Liver (tissue), 9 donors: Measurements from ENCODE around the gene PASD1. TPM values are rescaled to one million over a fixed set of nuclear protein-coding genes. Genes with fewer than 3 reads are reported as not detected.

Experiments
- DNase-seq: peaks from one replicate; pipeline ENCODE4 v3.0.0-alpha.2; 2017; ENCODE audit warnings: low spot score
- H3K27ac ChIP-seq, 2 donors: one replicate each; pipeline ENCODE4 v1.7.0; 2013; ENCODE audit warnings: inconsistent platforms in 2 of 2, low read length in 2 of 2, control low read depth in 1 of 2, low read depth in 1 of 2, mild to moderate bottlenecking in 1 of 2
- H3K27me3 ChIP-seq, 4 donors: one replicate each; pipeline versions ENCODE4 v1.6.1 to v1.7.0; 2013; ENCODE audit warnings: low read length in 3 of 4, inconsistent platforms in 1 of 4, mild to moderate bottlenecking in 1 of 4, moderate library complexity in 1 of 4; ENCODE audit not compliant: control insufficient read depth in 4 of 4, insufficient read depth in 4 of 4
- H3K36me3 ChIP-seq, 4 donors: one replicate each; pipeline versions ENCODE4 v1.6.1 to v1.7.0; 2013; ENCODE audit warnings: low read length in 3 of 4, mild to moderate bottlenecking in 3 of 4, low read depth in 1 of 4, moderate library complexity in 1 of 4; ENCODE audit not compliant: control insufficient read depth in 4 of 4, insufficient read depth in 3 of 4
- H3K4me1 ChIP-seq, 4 donors: one replicate each; pipeline versions ENCODE4 v1.6.1 to v1.7.0; 2013; ENCODE audit warnings: low read length in 3 of 4, mild to moderate bottlenecking in 3 of 4, moderate library complexity in 1 of 4; ENCODE audit not compliant: control insufficient read depth in 4 of 4, insufficient read depth in 4 of 4
- H3K4me3 ChIP-seq, 3 donors: one replicate each; pipeline versions ENCODE4 v1.6.1 to v1.7.0; 2013; ENCODE audit warnings: low read length in 3 of 3, control low read depth in 1 of 3, low read depth in 1 of 3, mild to moderate bottlenecking in 1 of 3
- H3K9ac ChIP-seq, 2 donors: one replicate each; pipeline ENCODE4 v1.7.0; 2013; ENCODE audit warnings: low read length in 2 of 2, mild to moderate bottlenecking in 2 of 2, moderate library complexity in 2 of 2, control low read depth in 1 of 2, low read depth in 1 of 2
- H3K9me3 ChIP-seq, 4 donors: one replicate each; pipeline versions ENCODE4 v1.6.1 to v1.7.0; 2013; ENCODE audit warnings: low read length in 3 of 4; ENCODE audit not compliant: control insufficient read depth in 4 of 4
- ATF3 ChIP-seq: IDR thresholded peaks from 2 replicates; pipeline ENCODE4 v1.6.1; 2016; ENCODE audit warnings: antibody characterized with exemption
- CTCF ChIP-seq: fragments of 150-350 bp; IDR thresholded peaks from 2 replicates; pipeline ENCODE4 v1.5.1; 2017; ENCODE audit warnings: improper control_type of control experiment, low read depth, low read length; ENCODE audit not compliant: missing input control
- EGR1 ChIP-seq, 2 donors: IDR thresholded peaks; 2 replicates each; pipeline ENCODE4 v1.6.1; 2016 to 2018; ENCODE audit warnings: antibody characterized with exemption in 2 of 2, low read depth in 2 of 2
- FOXA1 ChIP-seq: IDR thresholded peaks from 2 replicates; pipeline ENCODE4 v1.6.1; 2016; ENCODE audit warnings: antibody characterized with exemption
- FOXA2 ChIP-seq: IDR thresholded peaks from 2 replicates; pipeline ENCODE4 v1.6.1; 2016; ENCODE audit warnings: antibody characterized with exemption
- GABPA ChIP-seq, 2 donors: IDR thresholded peaks in 1 of 2; conservative IDR thresholded peaks in 1 of 2; 2 replicates each; pipeline ENCODE4 v1.6.1; 2016; ENCODE audit warnings: antibody characterized with exemption in 2 of 2, mild to moderate bottlenecking in 1 of 2, moderate library complexity in 1 of 2
- HNF4A ChIP-seq, 2 donors: conservative IDR thresholded peaks; 2 replicates each; pipeline ENCODE4 v1.6.1; 2016; ENCODE audit warnings: antibody characterized with exemption in 2 of 2, mild to moderate bottlenecking in 2 of 2
- HNF4G ChIP-seq: IDR thresholded peaks from 2 replicates; pipeline ENCODE4 v1.6.1; 2016; ENCODE audit warnings: antibody characterized with exemption
- JUND ChIP-seq, 2 donors: IDR thresholded peaks; 2 replicates each; pipeline ENCODE4 v1.6.1; 2016; ENCODE audit warnings: antibody characterized with exemption in 2 of 2
- NR2F2 ChIP-seq: IDR thresholded peaks from 2 replicates; pipeline ENCODE4 v1.6.1; 2016; ENCODE audit warnings: antibody characterized with exemption
- RAD21 ChIP-seq, 2 donors: IDR thresholded peaks; 2 replicates each; pipeline ENCODE4 v1.6.1; 2016; ENCODE audit warnings: antibody characterized with exemption in 2 of 2, mild to moderate bottlenecking in 2 of 2
- REST ChIP-seq: IDR thresholded peaks from 2 replicates; pipeline ENCODE4 v1.6.1; 2016; ENCODE audit warnings: antibody characterized with exemption, mild to moderate bottlenecking
- RXRA ChIP-seq, 2 donors: IDR thresholded peaks; 2 replicates each; pipeline ENCODE4 v1.6.1; 2017 to 2018; ENCODE audit warnings: antibody characterized with exemption in 2 of 2, mild to moderate bottlenecking in 1 of 2
- TAF1 ChIP-seq: conservative IDR thresholded peaks from 2 replicates; pipeline ENCODE4 v1.6.1; 2016; ENCODE audit warnings: antibody characterized with exemption, mild to moderate bottlenecking
- YY1 ChIP-seq: IDR thresholded peaks from 2 replicates; pipeline ENCODE4 v1.6.1; 2016; ENCODE audit warnings: antibody characterized with exemption, mild to moderate bottlenecking
- ZBTB33 ChIP-seq: IDR thresholded peaks from 2 replicates; pipeline ENCODE4 v1.6.1; 2016; ENCODE audit warnings: antibody characterized with exemption
- WGBS: extraction: QIAGEN DNeasy Blood & Tissue Kit; methylation state at CpG from one replicate; pipeline ENCODE4 v1.1.7; 2013; 5-methylcytosine and 5-hydroxymethylcytosine counted together
- polyA plus RNA-seq, 2 donors: library from polyadenylated mRNA; stranded (reverse) in 1 of 2; unstranded in 1 of 2; fragments of 200-250 nt in 1 of 2; fragments of >200 nt in 1 of 2; fragmentation: Nextera tagmentation in 1 of 2; extraction: Ambion mirVana in 1 of 2; gene quantifications; one replicate each; pipeline versions ENCODE4 v1.2.1 to v1.2.3, GENCODE V29; 2013 to 2015
- total RNA-seq, 2 donors: library from RNA; depleted of rRNA; stranded (reverse); fragments of >200 nt; gene quantifications; one replicate each; pipeline ENCODE4 v1.2.3, GENCODE V29; 2014
- donor health status: healthy.
- donor health status: healthy.
- donor health status: healthy.
- donor health status: healthy.
- donor health status: healthy.

PASD1 gene
- total and polyA plus RNA-seq, 4 donors = not detected

- no peak overlapping the region for H3K9ac ChIP-seq
- no peak for DNase-seq
- H3K4me1 ChIP-seq = no peaks in the 10 kb centered on the region
- TF ChIP-seq HNF4A (conservative IDR thresholded peaks at IDR 0.05) (no peak), JUND (IDR thresholded peaks at IDR 0.05) (no peak), HNF4G (no peak), FOXA2 (no peak), RXRA (IDR thresholded peaks at IDR 0.05) (no peak), FOXA1 (no peak), ZBTB33 (no peak), ATF3 (no peak), EGR1 (IDR thresholded peaks at IDR 0.05; ENCODE audit: low read depth in 2 of 2) (no peak), YY1 (no peak), REST (no peak), CTCF (no peak)
- no peaks in the 10 kb centered on the region for H3K9me3 ChIP-seq
- H3K4me3 ChIP-seq = no peak overlapping the region
- H3K36me3 ChIP-seq = no peaks in the 10 kb centered on the region
- H3K27ac ChIP-seq = no peak overlapping the region
- H3K27me3 ChIP-seq = no peaks in the 10 kb centered on the region
Measured at GRCh38 chrX:151536571-151536970, 26.9 kb upstream of the PASD1 start.

- DNase-seq = no peak
- no peak overlapping the region for H3K27ac ChIP-seq
- H3K36me3 ChIP-seq = no peaks in the 10 kb centered on the region
- H3K9ac ChIP-seq = no peak overlapping the region
- 69% methylated on average over 1 of the region's 1 CpG for WGBS
- H3K4me3 ChIP-seq = no peak overlapping the region
- no peaks in the 10 kb centered on the region for H3K4me1 ChIP-seq
- no peaks in the 10 kb centered on the region for H3K9me3 ChIP-seq
- no peaks in the 10 kb centered on the region for H3K27me3 ChIP-seq
- TF ChIP-seq ATF3 (no peak), RAD21 (IDR thresholded peaks at IDR 0.05) (no peak), GABPA (IDR thresholded peaks at IDR 0.05 in 1 of 2, conservative IDR thresholded peaks at IDR 0.05 in 1 of 2) (no peak), JUND (IDR thresholded peaks at IDR 0.05) (no peak), RXRA (IDR thresholded peaks at IDR 0.05) (no peak), EGR1 (IDR thresholded peaks at IDR 0.05; ENCODE audit: low read depth in 2 of 2) (no peak), REST (no peak), ZBTB33 (no peak), FOXA2 (no peak), NR2F2 (no peak), YY1 (no peak), HNF4A (conservative IDR thresholded peaks at IDR 0.05) (no peak), TAF1 (no peak)
Measured at GRCh38 chrX:151537572-151537971, 25.9 kb upstream of the PASD1 start.
